Fibroblast of pulmonary artery (primary cell): ENCODE measurements around the gene PFDN6.

Experiments
- DNase-seq: peaks from one replicate; pipeline ENCODE4 v3.0.0-alpha.2; 2010; ENCODE audit warnings: low read depth
- H3K4me3 ChIP-seq: replicated peaks from 2 replicates; pipeline ENCODE4 v1.5.1; 2011; ENCODE audit warnings: low read depth, mild to moderate bottlenecking, control low read depth, low read length, moderate library complexity
- TF ChIP-seq, protein P1 (sequence below): IDR thresholded peaks from 2 replicates; pipeline ENCODE4 v1.5.1; 2011; ENCODE audit warnings: mild to moderate bottlenecking, control low read depth, low read length, inconsistent platforms; ENCODE audit errors: missing control alignments

Gene PFDN6

DNA sequence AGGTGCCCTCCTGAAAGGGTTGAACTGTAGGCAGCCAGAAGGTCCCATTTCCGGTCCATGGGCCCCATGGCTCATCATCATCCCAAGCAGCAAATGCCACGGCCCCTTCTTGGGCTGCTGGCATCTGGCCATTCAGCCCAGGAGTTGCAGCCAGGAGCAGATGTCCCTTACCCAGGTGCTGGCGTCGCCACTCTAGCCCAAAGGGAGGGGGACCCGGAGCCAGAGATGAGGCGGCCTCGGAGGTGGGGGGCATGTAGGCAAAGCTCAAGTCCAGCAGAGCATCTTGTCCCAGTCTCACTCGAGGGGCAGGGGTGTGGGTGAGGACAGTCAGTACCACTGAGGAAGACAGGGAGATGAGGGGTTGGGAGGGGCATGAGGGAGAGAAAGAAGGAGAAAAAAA is 15.7 kb downstream of the PFDN6 start:
- DNase-seq = no peak
- TF ChIP-seq, protein P1, sequence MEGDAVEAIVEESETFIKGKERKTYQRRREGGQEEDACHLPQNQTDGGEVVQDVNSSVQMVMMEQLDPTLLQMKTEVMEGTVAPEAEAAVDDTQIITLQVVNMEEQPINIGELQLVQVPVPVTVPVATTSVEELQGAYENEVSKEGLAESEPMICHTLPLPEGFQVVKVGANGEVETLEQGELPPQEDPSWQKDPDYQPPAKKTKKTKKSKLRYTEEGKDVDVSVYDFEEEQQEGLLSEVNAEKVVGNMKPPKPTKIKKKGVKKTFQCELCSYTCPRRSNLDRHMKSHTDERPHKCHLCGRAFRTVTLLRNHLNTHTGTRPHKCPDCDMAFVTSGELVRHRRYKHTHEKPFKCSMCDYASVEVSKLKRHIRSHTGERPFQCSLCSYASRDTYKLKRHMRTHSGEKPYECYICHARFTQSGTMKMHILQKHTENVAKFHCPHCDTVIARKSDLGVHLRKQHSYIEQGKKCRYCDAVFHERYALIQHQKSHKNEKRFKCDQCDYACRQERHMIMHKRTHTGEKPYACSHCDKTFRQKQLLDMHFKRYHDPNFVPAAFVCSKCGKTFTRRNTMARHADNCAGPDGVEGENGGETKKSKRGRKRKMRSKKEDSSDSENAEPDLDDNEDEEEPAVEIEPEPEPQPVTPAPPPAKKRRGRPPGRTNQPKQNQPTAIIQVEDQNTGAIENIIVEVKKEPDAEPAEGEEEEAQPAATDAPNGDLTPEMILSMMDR = no peak
- H3K4me3 ChIP-seq = no peak overlapping the region

DNA sequence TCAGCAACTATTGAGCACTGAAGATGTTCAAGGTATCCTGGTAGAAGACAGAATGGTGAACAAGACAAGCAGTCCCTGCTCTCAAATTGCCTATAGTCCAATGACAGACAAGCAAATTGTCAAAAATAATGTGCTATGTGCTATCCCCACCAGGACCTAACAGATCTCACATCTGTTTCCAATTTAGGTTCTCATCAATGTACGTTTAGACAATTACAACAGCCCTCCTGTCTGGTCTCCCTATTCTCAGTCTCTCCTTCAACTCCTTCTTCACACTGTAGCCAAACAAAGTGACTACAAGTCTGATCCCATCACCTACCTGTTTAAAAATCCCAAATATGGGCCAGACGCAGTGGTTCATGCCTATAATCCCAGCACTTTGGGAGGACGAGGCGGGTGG is 17.0 kb downstream of the PFDN6 start:
- TF ChIP-seq, protein P1 = no peak
- DNase-seq = no peak
- no peak overlapping the region for H3K4me3 ChIP-seq

DNA sequence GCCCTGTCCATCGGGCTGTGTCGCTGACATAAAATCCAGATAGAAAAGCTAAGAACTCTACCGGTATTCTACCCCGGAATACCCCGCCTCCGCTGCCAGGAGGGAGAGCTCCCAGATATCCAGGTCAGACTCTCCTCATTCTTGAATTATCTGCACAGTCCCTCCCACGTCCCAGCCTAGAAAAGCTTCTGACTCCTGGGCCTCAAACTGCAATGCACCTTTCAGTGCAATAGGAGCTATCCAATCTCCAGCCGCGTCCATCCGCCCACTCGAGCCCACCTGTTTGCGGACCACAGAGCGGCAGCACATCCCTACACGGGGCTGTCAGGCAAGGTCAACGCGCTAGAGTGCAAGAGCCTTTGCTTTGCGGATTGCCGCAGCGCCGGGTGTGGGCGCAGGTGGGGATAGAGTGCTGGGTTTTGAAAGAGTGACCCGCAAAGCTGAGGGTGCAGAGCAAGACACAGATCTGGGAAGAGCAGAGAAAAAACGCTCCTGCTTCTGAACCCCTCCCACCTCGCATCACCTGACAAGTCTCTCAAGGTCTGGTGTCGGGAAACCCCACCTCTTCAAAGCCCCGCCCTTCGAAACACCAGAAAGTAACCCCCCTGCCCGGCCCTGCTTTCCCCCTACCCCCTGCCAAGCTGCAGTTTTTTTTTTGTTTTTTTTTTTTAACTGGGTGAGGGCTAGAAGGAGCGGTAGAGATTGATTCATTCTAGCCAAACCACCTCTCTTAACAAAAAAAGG is 23.1 kb downstream of the PFDN6 start:
- TF ChIP-seq, protein P1 = no peak
- peak; percentile 75 for DNase-seq
- H3K4me3 ChIP-seq = peak overlapping the region; percentile 92

DNA sequence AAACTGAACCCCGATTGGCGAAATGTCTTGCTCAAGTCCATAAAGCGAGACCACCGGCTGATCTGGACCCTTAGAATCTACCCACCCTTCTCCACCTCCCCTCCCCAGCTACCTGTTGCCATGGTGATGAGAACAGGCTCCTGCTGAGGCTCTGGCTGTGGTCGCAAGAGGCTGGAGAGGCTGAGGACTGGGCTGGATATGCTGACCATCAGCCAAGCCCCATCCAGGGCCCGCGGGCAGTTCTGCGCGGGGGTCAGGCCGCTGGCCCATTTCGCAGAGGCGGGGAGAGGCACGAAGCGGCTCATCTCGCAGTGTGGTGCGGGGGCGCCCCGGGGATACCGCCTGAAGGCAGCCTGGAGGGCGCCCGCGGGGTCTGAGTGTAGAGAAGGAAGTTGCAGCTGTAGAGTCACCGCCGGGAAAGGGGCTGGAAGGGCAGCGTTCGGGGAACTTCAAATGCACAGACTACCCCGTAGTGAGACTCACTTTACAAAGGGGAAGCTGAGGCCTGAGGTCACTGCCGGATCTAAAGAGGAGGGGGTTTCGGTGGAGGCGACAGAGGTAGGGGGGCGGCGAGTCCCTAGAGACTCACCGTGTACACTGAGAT is 23.8 kb downstream of the PFDN6 start:
- H3K4me3 ChIP-seq = peak overlapping the region; percentile 92
- TF ChIP-seq, protein P1 = no peak
- DNase-seq = no peak

DNA sequence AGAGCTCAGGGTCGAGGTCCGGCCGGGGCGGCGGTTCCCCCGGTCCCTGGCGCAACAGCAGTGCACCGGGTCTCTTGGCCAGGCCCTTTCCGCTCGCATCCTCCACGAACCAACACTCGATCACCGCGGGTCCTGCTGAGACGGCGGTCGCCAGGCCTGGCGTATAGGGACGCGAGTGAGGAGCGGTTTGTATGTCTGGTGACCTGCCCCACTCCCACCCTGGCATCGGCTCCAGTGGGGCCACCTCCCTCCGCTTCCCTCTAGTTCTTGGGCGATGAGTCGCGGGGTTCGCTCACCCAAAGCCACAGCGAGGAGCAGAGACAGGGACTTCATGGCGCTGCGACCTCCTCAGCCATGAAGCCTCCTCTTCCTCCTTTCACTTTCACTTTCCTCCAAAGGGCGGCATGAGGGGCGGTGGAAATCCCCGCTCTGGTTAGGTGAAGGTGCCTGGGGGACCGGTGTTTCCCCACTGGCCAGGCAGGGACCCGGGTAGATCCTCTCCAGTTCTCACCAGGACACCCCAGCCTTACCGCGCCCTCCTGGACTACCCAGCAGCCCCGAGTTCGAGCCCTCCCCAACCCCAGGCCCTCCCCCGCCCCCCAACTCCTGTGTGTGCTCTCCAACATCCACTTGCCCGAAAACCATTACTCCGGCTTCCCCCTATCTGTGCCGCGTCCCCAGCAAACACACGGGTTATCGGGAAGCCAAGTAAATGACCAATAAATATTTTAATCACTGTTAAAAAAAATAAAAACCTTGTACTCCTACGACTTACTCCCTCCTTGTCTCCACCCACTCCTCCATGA is 24.5 kb downstream of the PFDN6 start, which contains the start of gene TAPBP:
Gene TAPBP, minus strand, starts transcription at position 370 of the 806 bp plus-strand sequence. Its CDS starts 37 bp downstream, at position 333.
- H3K4me3 ChIP-seq = peak within 1 kb of the TSS; percentile 92
- TF ChIP-seq, protein P1 = no peak
- peak; percentile 55 for DNase-seq

DNA sequence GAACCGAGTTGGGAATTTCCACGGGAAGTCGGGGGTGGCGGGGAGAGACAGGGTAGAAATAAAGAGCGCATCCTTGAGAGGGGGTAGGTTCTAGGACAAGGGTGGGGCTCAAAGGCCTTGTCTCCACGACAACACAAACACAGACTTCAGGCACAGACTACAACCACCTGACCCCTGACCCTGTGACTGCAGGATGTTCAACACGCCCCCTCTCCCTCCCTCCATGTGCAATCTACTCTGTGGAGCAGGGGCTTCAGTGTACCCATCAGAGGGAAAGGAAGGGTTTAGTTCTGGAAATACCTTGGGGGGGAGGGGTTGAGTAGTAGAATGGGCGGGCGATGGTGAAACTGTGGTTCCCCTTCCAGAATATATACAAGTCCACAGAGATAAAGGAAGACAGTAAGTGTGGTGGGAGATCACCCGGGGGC is 25.1 kb downstream of the PFDN6 start:
- TF ChIP-seq, protein P1 = no peak
- H3K4me3 ChIP-seq = peak overlapping the region; percentile 92
- DNase-seq = peak; percentile 91
